ENCODE results near the gene PAQR5.

DNA sequence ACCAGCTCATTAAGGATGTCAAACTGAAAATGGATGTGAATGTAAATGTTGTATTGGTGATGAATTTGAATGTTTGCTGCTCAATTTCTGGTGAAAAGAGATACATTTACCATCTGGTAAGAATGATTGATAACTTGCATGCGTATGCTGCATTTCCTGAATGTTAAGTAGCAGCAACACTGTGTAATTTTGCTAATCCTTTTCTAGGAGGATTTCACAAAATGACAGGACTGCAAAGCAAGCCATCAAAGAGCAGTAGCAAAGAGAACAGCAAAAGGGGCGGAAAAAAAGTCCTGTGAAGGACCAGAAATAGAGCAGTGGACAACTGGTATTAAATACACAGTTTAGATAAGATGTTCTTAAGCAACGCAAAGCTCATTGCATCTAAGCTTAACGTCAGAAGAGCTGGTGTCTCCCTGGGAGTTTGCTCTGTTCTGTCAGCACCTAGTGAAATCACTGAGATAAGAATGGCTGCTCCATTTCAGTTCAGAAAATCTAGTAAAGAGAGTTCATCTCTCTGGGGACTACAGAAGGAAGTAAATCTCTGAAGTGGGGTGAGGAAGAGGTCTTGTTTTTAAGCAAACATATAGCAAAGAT is 23.5 kb upstream of the PAQR5 start:
- TF ChIP-seq, protein P1, sequence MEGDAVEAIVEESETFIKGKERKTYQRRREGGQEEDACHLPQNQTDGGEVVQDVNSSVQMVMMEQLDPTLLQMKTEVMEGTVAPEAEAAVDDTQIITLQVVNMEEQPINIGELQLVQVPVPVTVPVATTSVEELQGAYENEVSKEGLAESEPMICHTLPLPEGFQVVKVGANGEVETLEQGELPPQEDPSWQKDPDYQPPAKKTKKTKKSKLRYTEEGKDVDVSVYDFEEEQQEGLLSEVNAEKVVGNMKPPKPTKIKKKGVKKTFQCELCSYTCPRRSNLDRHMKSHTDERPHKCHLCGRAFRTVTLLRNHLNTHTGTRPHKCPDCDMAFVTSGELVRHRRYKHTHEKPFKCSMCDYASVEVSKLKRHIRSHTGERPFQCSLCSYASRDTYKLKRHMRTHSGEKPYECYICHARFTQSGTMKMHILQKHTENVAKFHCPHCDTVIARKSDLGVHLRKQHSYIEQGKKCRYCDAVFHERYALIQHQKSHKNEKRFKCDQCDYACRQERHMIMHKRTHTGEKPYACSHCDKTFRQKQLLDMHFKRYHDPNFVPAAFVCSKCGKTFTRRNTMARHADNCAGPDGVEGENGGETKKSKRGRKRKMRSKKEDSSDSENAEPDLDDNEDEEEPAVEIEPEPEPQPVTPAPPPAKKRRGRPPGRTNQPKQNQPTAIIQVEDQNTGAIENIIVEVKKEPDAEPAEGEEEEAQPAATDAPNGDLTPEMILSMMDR (IDR thresholded peaks at IDR 0.05), result no peak
- TF ChIP-seq, protein P2, sequence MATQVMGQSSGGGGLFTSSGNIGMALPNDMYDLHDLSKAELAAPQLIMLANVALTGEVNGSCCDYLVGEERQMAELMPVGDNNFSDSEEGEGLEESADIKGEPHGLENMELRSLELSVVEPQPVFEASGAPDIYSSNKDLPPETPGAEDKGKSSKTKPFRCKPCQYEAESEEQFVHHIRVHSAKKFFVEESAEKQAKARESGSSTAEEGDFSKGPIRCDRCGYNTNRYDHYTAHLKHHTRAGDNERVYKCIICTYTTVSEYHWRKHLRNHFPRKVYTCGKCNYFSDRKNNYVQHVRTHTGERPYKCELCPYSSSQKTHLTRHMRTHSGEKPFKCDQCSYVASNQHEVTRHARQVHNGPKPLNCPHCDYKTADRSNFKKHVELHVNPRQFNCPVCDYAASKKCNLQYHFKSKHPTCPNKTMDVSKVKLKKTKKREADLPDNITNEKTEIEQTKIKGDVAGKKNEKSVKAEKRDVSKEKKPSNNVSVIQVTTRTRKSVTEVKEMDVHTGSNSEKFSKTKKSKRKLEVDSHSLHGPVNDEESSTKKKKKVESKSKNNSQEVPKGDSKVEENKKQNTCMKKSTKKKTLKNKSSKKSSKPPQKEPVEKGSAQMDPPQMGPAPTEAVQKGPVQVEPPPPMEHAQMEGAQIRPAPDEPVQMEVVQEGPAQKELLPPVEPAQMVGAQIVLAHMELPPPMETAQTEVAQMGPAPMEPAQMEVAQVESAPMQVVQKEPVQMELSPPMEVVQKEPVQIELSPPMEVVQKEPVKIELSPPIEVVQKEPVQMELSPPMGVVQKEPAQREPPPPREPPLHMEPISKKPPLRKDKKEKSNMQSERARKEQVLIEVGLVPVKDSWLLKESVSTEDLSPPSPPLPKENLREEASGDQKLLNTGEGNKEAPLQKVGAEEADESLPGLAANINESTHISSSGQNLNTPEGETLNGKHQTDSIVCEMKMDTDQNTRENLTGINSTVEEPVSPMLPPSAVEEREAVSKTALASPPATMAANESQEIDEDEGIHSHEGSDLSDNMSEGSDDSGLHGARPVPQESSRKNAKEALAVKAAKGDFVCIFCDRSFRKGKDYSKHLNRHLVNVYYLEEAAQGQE (IDR thresholded peaks at IDR 0.05; ENCODE audit: insufficient read depth in 1 of 2, low read depth in 2 of 2, low read length in 1 of 2), result no peak
